Activated CD4-positive, CD25-positive, alpha-beta regulatory T cell (primary cell): Measurements from ENCODE around the gene OR7C1.
"Not testable (repeated sequence)": the region's sequence is repeated elsewhere in the genome, so short reads cannot be mapped to it uniquely, and the experiment has no call there.

Experiments used
- DNase-seq, 4 experiments: peaks; one replicate each; lab custom pipeline; 2025; lab: John Stamatoyannopoulos, UW

OR7C1 gene

DNA sequence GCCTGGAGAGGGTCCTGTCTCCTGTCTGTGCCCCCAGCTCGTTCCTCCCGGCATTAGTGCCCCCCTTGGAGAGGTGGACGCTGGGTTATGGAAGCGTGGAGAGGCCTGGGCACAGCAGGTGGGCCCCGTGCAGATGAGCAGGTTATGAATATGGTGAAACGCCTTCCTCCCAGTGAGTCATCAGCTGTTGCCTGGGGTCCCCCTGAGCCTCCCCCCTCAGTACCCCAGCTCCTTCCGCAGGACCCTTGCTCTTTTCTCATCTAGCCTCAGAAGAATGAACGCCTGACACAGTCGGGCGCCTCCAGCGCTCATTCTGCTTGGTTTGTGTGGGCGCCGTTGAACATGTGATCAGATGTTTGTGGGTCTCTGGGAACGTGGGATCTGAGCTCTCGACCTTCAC is 69.1 kb downstream of the OR7C1 start:
- DNase-seq, result not testable (repeated sequence)

DNA sequence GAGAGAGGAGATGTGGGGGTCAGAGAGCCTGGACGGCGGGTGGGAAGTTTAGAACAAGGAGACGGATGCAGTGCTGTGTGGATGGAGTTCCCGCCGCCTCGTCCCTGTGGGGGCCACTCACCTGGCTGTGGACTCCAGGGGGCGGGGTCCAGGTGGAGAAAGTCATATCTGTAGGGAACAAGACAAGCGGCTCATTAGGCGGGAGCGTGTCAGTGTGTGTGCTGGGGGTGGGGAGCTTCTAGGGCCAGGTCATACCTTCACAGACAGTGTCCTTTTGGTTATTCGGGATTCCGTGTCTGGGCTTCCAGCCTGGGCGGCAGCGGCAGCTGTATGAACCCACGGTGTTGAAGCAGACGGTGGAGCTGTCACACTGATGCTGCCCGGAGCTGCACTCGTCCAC is 69.6 kb downstream of the OR7C1 start:
- DNase-seq, result not testable (repeated sequence)

DNA sequence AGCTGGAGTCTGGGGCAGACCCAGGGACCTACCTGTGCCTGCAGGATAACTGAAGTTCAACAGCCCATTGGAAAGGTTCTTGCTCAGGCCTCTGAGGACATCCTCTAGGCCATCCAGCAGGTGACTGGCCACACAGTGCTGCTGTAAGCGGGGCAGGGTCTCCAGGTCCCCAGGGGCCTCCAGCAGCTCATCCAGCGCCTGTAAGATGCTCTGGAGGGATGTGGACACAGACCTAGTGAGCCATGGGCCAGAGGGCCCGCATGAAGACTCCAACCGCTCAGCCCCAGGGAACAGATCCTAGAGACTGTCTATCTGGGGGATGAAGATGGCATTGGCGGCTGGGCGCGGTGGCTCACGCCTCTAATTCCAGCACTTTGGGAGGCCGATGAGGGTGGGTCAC is 70.6 kb downstream of the OR7C1 start:
- no peak for DNase-seq

DNA sequence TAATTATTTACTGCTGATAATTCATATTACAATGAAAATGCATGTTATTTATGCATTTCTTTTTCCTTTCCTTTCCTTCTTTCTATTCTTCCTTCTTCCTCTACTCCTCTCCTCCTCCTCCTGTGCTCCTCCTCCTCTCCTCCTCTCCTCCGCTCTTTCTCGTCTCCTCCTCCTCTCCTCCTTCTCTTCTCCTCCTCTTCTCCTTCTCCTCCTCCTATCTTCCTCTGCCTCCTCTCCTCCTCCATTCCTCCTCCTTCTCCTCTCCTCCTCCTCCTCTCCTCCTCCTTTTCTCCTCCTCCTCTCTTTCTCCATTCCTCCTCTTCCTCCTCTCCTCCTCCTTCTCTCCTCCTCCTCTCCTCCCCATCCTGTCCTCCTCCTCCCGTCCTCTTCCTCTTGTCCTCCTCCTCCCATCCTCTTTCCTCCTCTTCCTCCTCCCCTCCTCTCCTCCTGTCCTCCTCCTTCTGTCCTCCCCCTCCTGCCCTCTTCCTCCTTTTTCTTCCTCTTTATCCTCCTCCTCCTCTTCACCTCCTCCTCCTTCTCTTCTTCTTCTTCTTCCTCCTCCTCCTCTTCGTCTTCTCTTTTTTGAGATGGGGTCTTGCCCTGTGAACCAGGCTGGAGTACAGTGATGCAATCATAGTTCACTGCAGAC is 71.4 kb downstream of the OR7C1 start:
- no peak for DNase-seq

DNA sequence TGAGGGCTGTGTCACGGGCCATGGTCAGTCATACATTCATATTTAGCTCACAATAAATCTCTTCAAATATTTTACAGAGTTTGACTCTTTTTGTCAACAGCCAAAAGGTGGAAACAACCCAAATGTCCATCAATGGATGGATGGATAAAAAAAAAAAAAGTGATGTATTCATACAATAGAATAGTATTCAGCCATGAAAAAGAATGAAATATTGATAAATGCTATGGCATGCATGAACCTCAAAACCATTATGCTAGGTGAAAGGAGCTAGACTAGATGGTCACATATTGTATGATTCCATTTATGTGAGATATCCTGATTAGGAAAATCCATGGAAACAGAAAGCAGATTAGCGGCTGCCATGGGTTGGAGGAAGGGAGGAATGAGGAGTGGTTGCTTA is 72.9 kb downstream of the OR7C1 start:
- DNase-seq, result no peak

DNA sequence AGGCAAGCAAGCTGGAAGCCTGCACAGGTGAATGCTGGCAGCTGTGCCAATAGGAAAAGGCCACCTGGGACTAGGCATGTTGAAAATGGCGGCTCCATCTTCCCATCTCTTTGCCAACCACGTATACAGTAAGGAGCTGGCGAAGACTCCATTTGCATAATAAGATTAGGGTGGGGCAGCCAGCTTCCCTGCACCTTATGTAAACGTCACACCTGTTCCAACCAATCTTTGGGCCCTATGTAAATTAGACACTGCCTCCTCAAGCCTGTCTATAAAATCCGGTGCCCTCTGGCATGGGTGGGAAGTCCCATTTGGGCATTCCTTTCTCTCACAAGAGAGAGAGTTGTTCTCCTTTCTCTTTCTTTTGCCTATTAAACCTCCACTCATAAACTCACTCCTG is 73.4 kb downstream of the OR7C1 start:
- DNase-seq, result no peak

DNA sequence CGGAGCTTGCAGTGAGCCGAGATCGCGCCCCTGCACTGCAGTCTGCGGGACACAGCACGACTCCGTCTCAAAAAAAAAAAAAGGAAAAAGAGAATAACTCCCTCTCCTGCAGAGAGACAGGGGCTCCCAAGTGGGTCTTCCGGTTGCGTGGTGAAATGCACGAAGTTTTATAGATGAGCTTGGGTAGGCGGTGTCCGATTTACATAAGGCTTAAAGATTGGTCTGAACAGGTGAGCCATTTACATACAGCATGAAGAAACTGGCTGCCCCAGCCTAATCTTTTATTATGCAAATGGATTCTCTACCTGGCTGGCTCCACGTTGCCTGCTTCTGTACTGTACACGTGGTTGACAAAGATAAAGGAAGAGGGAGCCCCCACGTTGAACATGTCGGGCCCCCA is 76.2 kb downstream of the OR7C1 start:
- DNase-seq, result no peak

DNA sequence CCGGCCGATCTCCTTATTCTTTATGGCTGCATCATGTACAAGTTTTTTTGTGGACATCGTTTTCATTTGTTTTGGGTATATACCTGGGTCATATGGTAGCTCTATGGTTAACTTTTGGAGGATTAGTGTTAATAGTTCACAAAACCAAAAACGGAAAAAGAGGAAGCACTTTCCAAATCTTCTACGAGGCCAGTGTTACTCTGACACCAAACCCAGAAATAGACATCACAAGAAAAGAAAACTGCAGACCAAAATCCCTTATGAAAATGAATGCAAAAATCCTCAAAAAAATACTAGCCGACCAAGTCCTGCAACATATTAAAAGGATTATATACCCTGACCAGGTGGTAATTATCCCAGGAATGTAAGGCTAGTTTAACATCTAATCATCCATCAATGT is 86.4 kb downstream of the OR7C1 start:
- no peak for DNase-seq
